ENCODE measurements around the gene DMRTB1.

- TF ChIP-seq ZNF660 (tag by site-specific recombination; IDR thresholded peaks at IDR 0.05) (no peak), ZNF16 (tag by site-specific recombination; IDR thresholded peaks at IDR 0.05; ENCODE audit: low read depth) (no peak)
These were observed 20.5 kb upstream of the DMRTB1 start for GRCh38 chr1:53438427-53439336.
